OCI-LY3 (cell line): Measurements from ENCODE around the gene OR2T1.

Source experiments
- EZH2phosphoT487 ChIP-seq: fragments of 200-600 bp; shearing (Covaris generic); IDR thresholded peaks from 2 replicates; pipeline ENCODE4 v1.6.1; 2018; ENCODE audit warnings: antibody characterized with exemption, mixed run types, low read depth
- TF ChIP-seq, protein P1 (sequence below): fragments of 200-600, 300-600 bp; sonication (generic); IDR thresholded peaks from 2 replicates; pipeline ENCODE4 v1.5.1; 2014; ENCODE audit warnings: antibody characterized with exemption, low read length, low read depth

DNA sequence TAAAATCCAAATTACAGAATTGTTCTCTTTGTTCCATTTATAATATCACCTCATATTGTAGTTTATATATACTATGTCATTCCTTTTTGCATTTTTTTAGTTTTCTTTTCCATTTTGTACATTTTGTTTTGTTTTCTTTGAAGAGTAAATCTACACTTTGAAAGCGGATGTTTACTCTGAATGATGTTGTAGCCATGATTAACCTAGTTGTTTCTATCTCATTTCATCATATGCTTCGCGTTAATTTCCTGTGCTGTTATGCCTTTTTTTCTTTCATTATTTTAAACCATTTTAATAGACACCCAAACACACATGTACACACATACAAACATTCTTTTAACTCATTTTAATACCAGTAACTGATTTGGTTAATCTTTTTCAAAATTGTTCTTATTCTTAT is 22.0 kb upstream of the OR2T1 start:
- TF ChIP-seq, protein P1, sequence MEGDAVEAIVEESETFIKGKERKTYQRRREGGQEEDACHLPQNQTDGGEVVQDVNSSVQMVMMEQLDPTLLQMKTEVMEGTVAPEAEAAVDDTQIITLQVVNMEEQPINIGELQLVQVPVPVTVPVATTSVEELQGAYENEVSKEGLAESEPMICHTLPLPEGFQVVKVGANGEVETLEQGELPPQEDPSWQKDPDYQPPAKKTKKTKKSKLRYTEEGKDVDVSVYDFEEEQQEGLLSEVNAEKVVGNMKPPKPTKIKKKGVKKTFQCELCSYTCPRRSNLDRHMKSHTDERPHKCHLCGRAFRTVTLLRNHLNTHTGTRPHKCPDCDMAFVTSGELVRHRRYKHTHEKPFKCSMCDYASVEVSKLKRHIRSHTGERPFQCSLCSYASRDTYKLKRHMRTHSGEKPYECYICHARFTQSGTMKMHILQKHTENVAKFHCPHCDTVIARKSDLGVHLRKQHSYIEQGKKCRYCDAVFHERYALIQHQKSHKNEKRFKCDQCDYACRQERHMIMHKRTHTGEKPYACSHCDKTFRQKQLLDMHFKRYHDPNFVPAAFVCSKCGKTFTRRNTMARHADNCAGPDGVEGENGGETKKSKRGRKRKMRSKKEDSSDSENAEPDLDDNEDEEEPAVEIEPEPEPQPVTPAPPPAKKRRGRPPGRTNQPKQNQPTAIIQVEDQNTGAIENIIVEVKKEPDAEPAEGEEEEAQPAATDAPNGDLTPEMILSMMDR: no peak
- no peak for TF ChIP-seq EZH2phosphoT487
